OCI-LY3 (cell line): ENCODE measurements around the gene FASTK.

Source experiments
- H2AFZ ChIP-seq: fragments of 200-600, 300-600 bp; shearing (Covaris generic); 2 replicates; pipeline ENCODE4 v1.6.0; 2014; ENCODE audit warnings: antibody characterized with exemption, low read depth, low read length
- H3K27ac ChIP-seq: fragments of 200-600, 300-600 bp; sonication (generic); 2 replicates; pipeline ENCODE4 v1.5.1; 2014; ENCODE audit warnings: mild to moderate bottlenecking, low read length, moderate library complexity, mixed read lengths
- H3K27me3 ChIP-seq: fragments of 200-600, 300-600 bp; sonication (generic); 2 replicates; pipeline ENCODE4 v1.6.1; 2014; ENCODE audit warnings: low read depth, low read length, mixed read lengths
- H3K36me3 ChIP-seq: fragments of 200-600, 300-600 bp; sonication (generic); replicated peaks from 2 replicates; pipeline ENCODE3; 2014; ENCODE audit warnings: low read depth, low read length, mixed read lengths
- H3K4me1 ChIP-seq: fragments of 300-600, 200-600 bp; sonication (generic); 2 replicates; pipeline ENCODE4 v1.6.1; 2014; ENCODE audit warnings: low read length, mixed read lengths
- H3K4me2 ChIP-seq: fragments of 200-600, 300-600 bp; sonication (generic); 2 replicates; pipeline ENCODE4 v1.6.1; 2014; ENCODE audit warnings: low read length, mixed read lengths
- H3K4me3 ChIP-seq: fragments of 300-600, 200-600 bp; sonication (generic); 2 replicates; pipeline ENCODE4 v1.5.1; 2014; ENCODE audit warnings: antibody characterized with exemption, mild to moderate bottlenecking, low read length, moderate library complexity
- H3K79me2 ChIP-seq: fragments of 300-600, 200-600 bp; shearing (Covaris generic); 2 replicates; pipeline ENCODE4 v1.6.1; 2014; ENCODE audit warnings: mild to moderate bottlenecking, low read length, mixed read lengths
- H3K9ac ChIP-seq: fragments of 300-600, 200-600 bp; shearing (Covaris generic); 2 replicates; pipeline ENCODE4 v1.6.0; 2014; ENCODE audit warnings: mild to moderate bottlenecking, low read length, moderate library complexity
- H3K9me3 ChIP-seq: fragments of 200-600, 300-600 bp; shearing (Covaris generic); 2 replicates; pipeline ENCODE4 v1.6.1; 2014; ENCODE audit warnings: low read length, mixed read lengths; ENCODE audit not compliant: insufficient read depth
- H4K20me1 ChIP-seq: fragments of 200-600, 300-600 bp; sonication (generic); 2 replicates; pipeline ENCODE4 v1.6.1; 2016; ENCODE audit warnings: low read length, mixed read lengths; ENCODE audit not compliant: insufficient read depth
- EZH2phosphoT487 ChIP-seq: fragments of 200-600 bp; shearing (Covaris generic); IDR thresholded peaks from 2 replicates; pipeline ENCODE4 v1.6.1; 2018; ENCODE audit warnings: antibody characterized with exemption, mixed run types, low read depth
- TF ChIP-seq, protein P1 (sequence below): fragments of 200-600, 300-600 bp; sonication (generic); IDR thresholded peaks from 2 replicates; pipeline ENCODE4 v1.5.1; 2014; ENCODE audit warnings: antibody characterized with exemption, low read length, low read depth

The FASTK gene

GRCh38 chr7:151088019-151088855 is 7.6 kb upstream of the FASTK start:
- Histone ChIP-seq H2AFZ (no peak overlapping the region), H3K9ac (peak overlapping the region; percentile 94), H3K79me2 (peaks cover 64% of the 10 kb centered on the region), H4K20me1 (peaks cover 29% of the 10 kb centered on the region), H3K4me2 (peak overlapping the region; percentile 97), H3K9me3 (no peaks in the 10 kb centered on the region), H3K4me3 (peak overlapping the region; percentile 93), H3K27me3 (no peaks in the 10 kb centered on the region), H3K4me1 (peaks cover 25% of the 10 kb centered on the region), H3K36me3 (peaks cover 6% of the 10 kb centered on the region), H3K27ac (peak overlapping the region; percentile 33; the same call in 1 of the 2 replicates)
- TF ChIP-seq, protein P1, sequence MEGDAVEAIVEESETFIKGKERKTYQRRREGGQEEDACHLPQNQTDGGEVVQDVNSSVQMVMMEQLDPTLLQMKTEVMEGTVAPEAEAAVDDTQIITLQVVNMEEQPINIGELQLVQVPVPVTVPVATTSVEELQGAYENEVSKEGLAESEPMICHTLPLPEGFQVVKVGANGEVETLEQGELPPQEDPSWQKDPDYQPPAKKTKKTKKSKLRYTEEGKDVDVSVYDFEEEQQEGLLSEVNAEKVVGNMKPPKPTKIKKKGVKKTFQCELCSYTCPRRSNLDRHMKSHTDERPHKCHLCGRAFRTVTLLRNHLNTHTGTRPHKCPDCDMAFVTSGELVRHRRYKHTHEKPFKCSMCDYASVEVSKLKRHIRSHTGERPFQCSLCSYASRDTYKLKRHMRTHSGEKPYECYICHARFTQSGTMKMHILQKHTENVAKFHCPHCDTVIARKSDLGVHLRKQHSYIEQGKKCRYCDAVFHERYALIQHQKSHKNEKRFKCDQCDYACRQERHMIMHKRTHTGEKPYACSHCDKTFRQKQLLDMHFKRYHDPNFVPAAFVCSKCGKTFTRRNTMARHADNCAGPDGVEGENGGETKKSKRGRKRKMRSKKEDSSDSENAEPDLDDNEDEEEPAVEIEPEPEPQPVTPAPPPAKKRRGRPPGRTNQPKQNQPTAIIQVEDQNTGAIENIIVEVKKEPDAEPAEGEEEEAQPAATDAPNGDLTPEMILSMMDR: no peak
- TF ChIP-seq EZH2phosphoT487: no peak

GRCh38 chr7:151087245-151088018 is 6.8 kb upstream of the FASTK start:
- peaks cover 26% of the 10 kb centered on the region for H3K4me1 ChIP-seq

GRCh38 chr7:151086802-151087244 is 6.2 kb upstream of the FASTK start:
- Histone ChIP-seq H3K9me3 (no peaks in the 10 kb centered on the region), H3K9ac (peak overlapping the region; percentile 94), H3K27ac (peak overlapping the region; percentile 33), H4K20me1 (peaks cover 20% of the 10 kb centered on the region), H3K4me2 (peak overlapping the region; percentile 97), H3K36me3 (peaks cover 6% of the 10 kb centered on the region), H3K4me3 (peak overlapping the region; percentile 93), H3K4me1 (peaks cover 32% of the 10 kb centered on the region), H3K79me2 (peaks cover 62% of the 10 kb centered on the region), H2AFZ (peak overlapping the region; percentile 28; the same call in 1 of the 2 replicates), H3K27me3 (no peaks in the 10 kb centered on the region)
- no peak for TF ChIP-seq EZH2phosphoT487
- TF ChIP-seq, protein P1: no peak

More at GRCh38 chr7:151087245-151088018, 6.8 kb upstream of the FASTK start:
- peak overlapping the region; percentile 94 for H3K9ac ChIP-seq
- H3K4me2 ChIP-seq: peak overlapping the region; percentile 97
- H4K20me1 ChIP-seq: peaks cover 26% of the 10 kb centered on the region
- H3K79me2 ChIP-seq: peaks cover 62% of the 10 kb centered on the region
- TF ChIP-seq, protein P1: peak; percentile 44
- no peak for TF ChIP-seq EZH2phosphoT487
- peak overlapping the region; percentile 33 for H3K27ac ChIP-seq
- no peaks in the 10 kb centered on the region for H3K27me3 ChIP-seq
- peaks cover 6% of the 10 kb centered on the region for H3K36me3 ChIP-seq
- H2AFZ ChIP-seq: peak overlapping the region; percentile 28; the same call in 1 of the 2 replicates
- H3K9me3 ChIP-seq: no peaks in the 10 kb centered on the region
- H3K4me3 ChIP-seq: peak overlapping the region; percentile 93
